Glutamatergic neuron (in vitro differentiated cells): ENCODE measurements around the gene TMX2. TPM values are rescaled to one million over a fixed set of nuclear protein-coding genes. Genes with fewer than 3 reads are reported as not detected.
"Not testable (repeated sequence)": the region's sequence is repeated elsewhere in the genome, so short reads cannot be mapped to it uniquely, and the experiment has no call there.

ENCODE experiments used
- DNase-seq: peaks from one replicate; pipeline ENCODE4 v3.0.0; 2022
- H3K27ac Mint-ChIP-seq: one replicate; pipeline ENCODE4 v1.8.0; 2020; ENCODE audit warnings: mild to moderate bottlenecking, mixed read lengths, inconsistent platforms; ENCODE audit not compliant: unreplicated experiment
- H3K27me3 Mint-ChIP-seq: one replicate; pipeline ENCODE4 v1.8.0; 2020; ENCODE audit warnings: mild to moderate bottlenecking, moderate library complexity, mixed read lengths, inconsistent platforms; ENCODE audit not compliant: unreplicated experiment
- H3K36me3 Mint-ChIP-seq: one replicate; pipeline ENCODE4 v1.8.0; 2020; ENCODE audit warnings: mild to moderate bottlenecking, mixed read lengths, inconsistent platforms; ENCODE audit not compliant: unreplicated experiment
- H3K4me1 Mint-ChIP-seq: one replicate; pipeline ENCODE4 v1.8.0; 2020; ENCODE audit warnings: mild to moderate bottlenecking, low read depth, mixed read lengths, inconsistent platforms; ENCODE audit not compliant: unreplicated experiment
- H3K4me3 Mint-ChIP-seq: one replicate; pipeline ENCODE4 v1.8.0; 2020; ENCODE audit warnings: mild to moderate bottlenecking, mixed read lengths, inconsistent platforms; ENCODE audit not compliant: unreplicated experiment
- H3K9me3 Mint-ChIP-seq: one replicate; pipeline ENCODE4 v1.8.0; 2020; ENCODE audit warnings: mild to moderate bottlenecking, moderate library complexity, mixed read lengths, inconsistent platforms; ENCODE audit not compliant: unreplicated experiment
- total RNA-seq: library from RNA; stranded (reverse); fragmentation: NEBNext Ultra II Directional; extraction: Animal tissue kit (Norgen Biotek cat#: 25700); gene quantifications from one replicate; pipeline ENCODE4 v1.2.1, GENCODE V29; 2021; ENCODE audit not compliant: unreplicated experiment
- TF ChIP-seq, protein P1 (sequence below): fragments of 200-600 bp; sonication (generic); IDR thresholded peaks from one replicate; pipeline ENCODE4 v1.5.0; 2021; ENCODE audit not compliant: partially characterized antibody, unreplicated experiment

The TMX2 gene
- total RNA-seq, 1 donor from 2014 or later: 94.5 TPM

DNA sequence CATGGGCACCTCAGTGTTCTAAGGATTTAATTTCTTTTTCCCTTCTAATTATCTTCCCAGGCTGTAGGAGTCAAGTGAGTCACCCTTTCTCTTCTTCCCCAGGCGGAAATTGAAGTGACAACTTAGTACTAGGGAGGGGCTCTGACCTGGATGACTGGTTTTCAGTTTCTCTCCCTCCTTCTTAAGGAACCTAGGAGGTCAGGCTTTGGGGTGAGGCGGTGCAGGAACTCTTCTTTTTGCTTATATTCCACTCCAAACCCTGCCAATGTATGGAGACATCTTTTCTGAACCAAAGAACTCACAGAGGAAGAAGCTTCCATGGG, 31.9 kb upstream of the TMX2 start:
- H3K9me3 Mint-ChIP-seq: no peaks in the 10 kb centered on the region
- H3K36me3 Mint-ChIP-seq: no peaks in the 10 kb centered on the region
- no peak for DNase-seq
- no peak overlapping the region for H3K27ac Mint-ChIP-seq
- TF ChIP-seq, protein P1, sequence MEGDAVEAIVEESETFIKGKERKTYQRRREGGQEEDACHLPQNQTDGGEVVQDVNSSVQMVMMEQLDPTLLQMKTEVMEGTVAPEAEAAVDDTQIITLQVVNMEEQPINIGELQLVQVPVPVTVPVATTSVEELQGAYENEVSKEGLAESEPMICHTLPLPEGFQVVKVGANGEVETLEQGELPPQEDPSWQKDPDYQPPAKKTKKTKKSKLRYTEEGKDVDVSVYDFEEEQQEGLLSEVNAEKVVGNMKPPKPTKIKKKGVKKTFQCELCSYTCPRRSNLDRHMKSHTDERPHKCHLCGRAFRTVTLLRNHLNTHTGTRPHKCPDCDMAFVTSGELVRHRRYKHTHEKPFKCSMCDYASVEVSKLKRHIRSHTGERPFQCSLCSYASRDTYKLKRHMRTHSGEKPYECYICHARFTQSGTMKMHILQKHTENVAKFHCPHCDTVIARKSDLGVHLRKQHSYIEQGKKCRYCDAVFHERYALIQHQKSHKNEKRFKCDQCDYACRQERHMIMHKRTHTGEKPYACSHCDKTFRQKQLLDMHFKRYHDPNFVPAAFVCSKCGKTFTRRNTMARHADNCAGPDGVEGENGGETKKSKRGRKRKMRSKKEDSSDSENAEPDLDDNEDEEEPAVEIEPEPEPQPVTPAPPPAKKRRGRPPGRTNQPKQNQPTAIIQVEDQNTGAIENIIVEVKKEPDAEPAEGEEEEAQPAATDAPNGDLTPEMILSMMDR: no peak
- H3K4me3 Mint-ChIP-seq: no peak overlapping the region
- H3K27me3 Mint-ChIP-seq: no peaks in the 10 kb centered on the region
- no peaks in the 10 kb centered on the region for H3K4me1 Mint-ChIP-seq

DNA sequence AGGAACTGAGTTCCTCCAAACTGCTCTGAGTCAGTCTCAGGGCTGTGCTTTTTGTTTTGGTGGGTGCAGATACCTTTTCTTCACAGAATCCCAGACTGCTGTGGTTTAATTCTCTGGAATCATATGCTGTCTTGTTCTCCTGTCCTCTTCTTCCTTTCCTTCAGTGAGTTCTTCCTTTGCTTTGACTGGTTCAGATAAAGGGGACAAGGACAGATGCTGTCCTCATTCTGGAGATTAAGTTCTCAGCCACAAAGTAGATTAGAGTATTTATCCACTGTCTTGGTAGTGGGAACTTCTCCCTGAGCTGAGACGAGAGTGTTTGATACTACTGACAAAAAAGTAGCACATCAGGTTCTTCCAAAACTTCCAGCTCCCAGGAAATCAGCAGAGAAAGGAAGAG, 31.2 kb upstream of the TMX2 start:
- no peaks in the 10 kb centered on the region for H3K27me3 Mint-ChIP-seq
- no peak overlapping the region for H3K27ac Mint-ChIP-seq
- H3K4me1 Mint-ChIP-seq: no peaks in the 10 kb centered on the region
- H3K36me3 Mint-ChIP-seq: no peaks in the 10 kb centered on the region
- TF ChIP-seq, protein P1: no peak
- no peak for DNase-seq
- no peak overlapping the region for H3K4me3 Mint-ChIP-seq
- H3K9me3 Mint-ChIP-seq: no peaks in the 10 kb centered on the region

DNA sequence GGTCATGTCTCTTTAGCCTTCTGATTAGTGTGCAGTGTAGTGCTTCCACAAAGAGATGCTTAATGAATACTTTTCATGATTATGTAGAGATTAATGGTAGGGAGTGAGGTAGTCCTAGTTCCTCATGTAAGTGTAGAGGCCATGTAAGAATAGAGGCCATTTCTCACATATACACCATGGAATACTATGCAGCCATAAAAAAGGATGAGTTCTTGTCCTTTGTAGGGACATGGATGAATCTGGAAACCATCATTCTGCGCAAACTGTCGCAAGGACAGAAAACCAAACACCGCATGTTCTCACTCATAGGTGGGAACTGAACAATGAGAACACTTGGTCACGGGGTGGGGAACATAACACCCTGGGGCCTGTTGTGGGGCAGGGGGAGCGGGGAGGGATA, 21.9 kb upstream of the TMX2 start:
- H3K4me3 Mint-ChIP-seq, H3K27ac Mint-ChIP-seq, H3K4me1 Mint-ChIP-seq, H3K9me3 Mint-ChIP-seq, DNase-seq, H3K27me3 Mint-ChIP-seq: not testable (repeated sequence)
- peaks cover 14% of the 10 kb centered on the region for H3K36me3 Mint-ChIP-seq

GRCh38 chr11:57698843-57699365, 13.5 kb upstream of the TMX2 start:
- DNase-seq: no peak
- TF ChIP-seq, protein P1: no peak
- Mint-ChIP-seq H3K9me3 (no peaks in the 10 kb centered on the region), H3K4me1 (no peaks in the 10 kb centered on the region), H3K27me3 (no peaks in the 10 kb centered on the region), H3K4me3 (no peak overlapping the region), H3K36me3 (no peaks in the 10 kb centered on the region), H3K27ac (peak overlapping the region; percentile 38)

GRCh38 chr11:57699813-57700212, 12.6 kb upstream of the TMX2 start:
- no peaks in the 10 kb centered on the region for H3K9me3 Mint-ChIP-seq
- TF ChIP-seq, protein P1: no peak
- no peaks in the 10 kb centered on the region for H3K27me3 Mint-ChIP-seq
- H3K36me3 Mint-ChIP-seq: no peaks in the 10 kb centered on the region
- H3K4me3 Mint-ChIP-seq: no peak overlapping the region
- DNase-seq: no peak
- no peaks in the 10 kb centered on the region for H3K4me1 Mint-ChIP-seq
- H3K27ac Mint-ChIP-seq: no peak overlapping the region

GRCh38 chr11:57700425-57700824, 12.0 kb upstream of the TMX2 start:
- no peaks in the 10 kb centered on the region for H3K36me3 Mint-ChIP-seq
- no peak overlapping the region for H3K4me3 Mint-ChIP-seq

More at GRCh38 chr11:57700425-57700824, 12.0 kb upstream of the TMX2 start:
- no peaks in the 10 kb centered on the region for H3K9me3 Mint-ChIP-seq
- H3K27ac Mint-ChIP-seq: no peak overlapping the region
- TF ChIP-seq, protein P1: no peak
- no peak for DNase-seq
- H3K4me1 Mint-ChIP-seq: no peaks in the 10 kb centered on the region
- no peaks in the 10 kb centered on the region for H3K27me3 Mint-ChIP-seq
